CD4-positive, alpha-beta T cell treated with Interferon alpha-2 for 1 hour (primary cell): Measurements from ENCODE around the gene DLK2.
A peak's percentile ranks its signal among the peaks of the same experiment; 100 is the strongest.
"Not testable (repeated sequence)": the region's sequence is repeated elsewhere in the genome, so short reads cannot be mapped to it uniquely, and the experiment has no call there.

Experiments used
- DNase-seq, 2 donors: peaks; one replicate each; pipeline ENCODE4 v3.0.0-alpha.2; 2020 to 2022

The DLK2 gene

DNA sequence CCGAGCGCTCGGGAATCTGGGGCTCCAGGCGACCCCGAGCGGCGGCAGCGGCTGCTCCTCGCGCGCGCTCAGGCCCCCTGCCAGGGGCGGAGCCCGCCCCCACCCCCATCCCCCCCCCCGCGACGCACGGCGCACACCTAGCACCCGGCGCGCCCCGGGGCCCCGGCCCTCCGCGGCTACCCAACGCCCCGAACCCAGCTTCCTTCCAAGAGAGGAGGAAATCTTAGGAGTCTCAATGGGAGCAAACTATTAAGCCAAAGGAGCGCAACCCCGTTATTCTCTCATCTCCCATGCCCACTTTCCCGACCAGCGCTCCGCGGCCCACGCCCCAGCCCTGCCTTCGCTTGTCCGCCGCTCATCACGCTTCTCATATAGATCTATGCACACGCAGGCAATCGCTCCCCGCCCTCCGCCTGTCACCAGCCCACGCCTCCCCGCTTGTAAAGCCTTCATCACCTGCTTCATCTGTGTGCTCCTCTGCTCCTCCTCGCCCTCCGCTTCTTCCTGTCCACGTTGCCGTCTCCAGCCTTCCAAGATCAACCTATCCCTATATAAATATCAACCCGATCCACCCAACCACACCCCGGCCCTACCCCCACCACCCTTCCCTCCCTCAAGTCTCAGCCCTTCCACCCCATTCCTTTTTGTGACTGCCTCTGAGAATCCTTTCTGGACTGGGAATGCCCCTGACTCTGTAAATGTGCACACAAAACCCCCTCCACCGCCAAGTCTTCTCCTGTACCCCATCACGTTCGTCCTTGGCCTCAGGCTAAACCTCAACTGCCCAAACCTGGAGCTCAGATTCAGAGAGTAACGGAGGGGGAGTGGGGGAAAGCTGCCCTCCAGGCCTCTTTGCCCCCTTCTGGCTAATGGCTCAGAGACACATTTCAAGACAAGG, at the start of gene DLK2:
DLK2 (minus strand) TSS at position 18 of the 898 bp plus-strand sequence. CDS start 723 bp downstream, outside the sequence.
- peak; percentile 22 to 51 for DNase-seq

DNA sequence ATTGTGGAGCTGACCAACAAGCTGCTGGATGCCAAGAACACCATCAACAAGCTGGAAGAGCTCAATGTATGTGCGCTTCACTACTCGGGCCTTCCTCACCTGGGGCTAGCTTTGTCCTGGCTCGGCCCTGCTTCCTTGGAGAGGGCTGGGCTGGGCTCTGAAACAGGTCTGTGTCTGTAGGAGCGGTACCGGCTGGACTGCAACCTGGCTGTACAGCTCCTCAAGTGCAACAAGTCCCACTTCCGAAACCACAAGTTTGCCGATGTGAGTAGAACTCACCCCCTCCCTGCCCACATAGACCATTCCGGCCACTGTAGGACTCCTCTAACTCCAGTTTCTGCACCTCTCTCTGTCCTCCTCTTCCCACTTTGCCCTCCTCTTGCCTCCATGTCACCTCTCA, 48.1 kb upstream of the DLK2 start:
- DNase-seq, result no peak

GRCh38 chr6:43502666-43503065, 47.3 kb upstream of the DLK2 start:
- no peak for DNase-seq

DNA sequence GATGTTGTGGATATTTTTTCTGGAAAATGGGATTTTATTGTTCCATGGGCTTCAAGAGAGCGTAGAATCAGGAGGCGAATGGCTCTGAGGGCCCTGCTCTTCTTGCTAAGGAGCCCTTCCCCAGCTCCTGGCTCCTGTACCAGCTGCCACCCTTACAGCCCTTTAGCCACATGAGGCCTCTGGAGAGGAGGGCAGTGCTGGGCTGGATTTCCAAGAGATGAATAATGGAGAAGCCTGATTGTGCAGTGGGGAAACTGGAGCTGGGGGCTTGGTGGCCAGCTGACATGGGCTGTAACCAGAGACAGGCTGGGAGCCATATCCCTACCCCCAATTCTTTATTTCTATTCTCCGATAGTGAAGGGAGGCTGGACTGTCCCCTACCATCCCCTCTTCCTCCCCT, 45.6 kb upstream of the DLK2 start:
- DNase-seq, result no peak

- DNase-seq, result no peak
These were observed 43.9 kb upstream of the DLK2 start for GRCh38 chr6:43499028-43499815.

DNA sequence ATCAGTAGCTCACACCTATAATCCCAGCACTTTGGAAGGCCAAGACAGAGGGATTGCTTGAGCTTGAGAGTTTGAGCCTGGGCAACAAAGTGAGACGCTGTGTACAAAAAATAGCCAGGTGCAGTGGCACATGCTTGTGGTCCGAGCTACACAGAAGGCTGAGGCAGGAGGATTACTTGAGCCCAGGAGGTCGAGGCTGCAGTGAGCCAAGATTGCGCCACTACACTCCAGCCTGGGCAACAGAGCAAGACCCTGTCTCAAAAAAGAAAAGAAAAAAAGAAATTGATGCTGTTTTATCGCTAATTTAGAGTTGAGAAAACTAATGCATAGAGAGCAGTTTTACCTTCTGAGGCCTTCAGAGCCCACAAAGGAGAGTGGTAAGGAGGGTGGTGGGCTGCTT, 42.9 kb upstream of the DLK2 start:
- not testable (repeated sequence) for DNase-seq

GRCh38 chr6:43497689-43498088, 42.3 kb upstream of the DLK2 start:
- no peak for DNase-seq

GRCh38 chr6:43497129-43497396, 41.7 kb upstream of the DLK2 start:
- no peak for DNase-seq

DNA sequence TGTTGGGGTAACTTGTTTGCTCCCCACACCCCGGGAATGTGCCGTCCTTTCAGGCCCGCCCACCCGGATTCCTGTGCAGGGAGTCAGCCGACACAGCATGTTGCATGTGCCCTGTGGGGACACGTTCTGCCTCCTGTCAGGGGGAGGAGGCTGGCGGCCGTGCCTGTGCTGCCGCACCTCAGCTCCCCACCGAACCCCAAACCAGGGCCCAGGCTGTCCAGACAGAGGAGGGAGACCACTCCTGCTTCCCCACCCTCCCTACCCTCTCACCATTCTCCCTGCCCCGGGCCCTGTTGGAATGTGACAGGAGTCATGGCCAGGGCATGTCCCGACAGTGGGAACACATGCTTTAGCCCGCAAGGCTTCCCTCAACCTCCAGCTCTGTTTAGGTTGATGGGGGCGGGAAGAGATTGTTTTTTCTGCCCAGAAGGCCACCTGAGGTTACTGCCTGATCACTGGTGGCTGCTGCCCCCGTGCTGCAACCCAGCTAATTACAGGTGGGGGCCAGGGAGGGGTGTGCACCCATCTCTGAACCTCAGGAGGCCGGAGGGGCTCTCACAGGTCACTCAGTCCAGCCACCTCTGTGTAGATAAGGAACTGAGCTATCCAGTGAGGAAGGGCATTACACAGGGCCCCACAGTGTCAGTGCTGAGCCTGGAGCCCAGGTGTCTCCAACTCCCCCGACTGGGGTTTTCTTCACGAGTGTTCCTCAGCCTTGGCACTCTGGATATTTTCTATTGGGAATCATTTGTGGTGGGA, 41.2 kb upstream of the DLK2 start:
- peak in 1 of 2 donors; percentile 39 for DNase-seq

DNA sequence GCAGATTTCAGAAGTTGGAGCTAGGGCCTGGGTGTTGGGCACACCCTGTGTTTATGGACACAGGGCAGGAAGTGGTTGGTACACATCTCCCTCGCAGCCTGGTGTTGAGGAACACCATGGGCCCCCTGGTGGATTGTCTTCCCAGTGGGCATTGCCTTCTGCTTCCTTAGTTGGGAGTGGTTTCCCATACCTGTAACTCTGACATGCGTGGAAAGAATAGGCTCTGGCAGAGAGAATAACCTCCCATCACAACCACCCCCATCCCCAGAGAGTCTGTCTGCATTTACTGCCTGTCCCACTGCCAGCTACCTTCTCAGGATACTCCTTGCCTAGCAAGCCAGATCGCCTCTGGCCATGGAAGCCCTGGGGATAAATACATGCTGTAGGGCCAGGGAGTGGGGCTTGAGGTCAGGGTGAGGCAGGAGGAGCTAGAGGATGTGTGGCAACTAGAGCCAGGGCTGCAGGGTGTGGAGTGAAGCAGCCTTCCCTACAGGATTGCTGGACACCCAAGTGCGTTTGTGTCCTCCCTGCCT, 40.1 kb upstream of the DLK2 start:
- peak in 1 of 2 donors; percentile 50 for DNase-seq

DNA sequence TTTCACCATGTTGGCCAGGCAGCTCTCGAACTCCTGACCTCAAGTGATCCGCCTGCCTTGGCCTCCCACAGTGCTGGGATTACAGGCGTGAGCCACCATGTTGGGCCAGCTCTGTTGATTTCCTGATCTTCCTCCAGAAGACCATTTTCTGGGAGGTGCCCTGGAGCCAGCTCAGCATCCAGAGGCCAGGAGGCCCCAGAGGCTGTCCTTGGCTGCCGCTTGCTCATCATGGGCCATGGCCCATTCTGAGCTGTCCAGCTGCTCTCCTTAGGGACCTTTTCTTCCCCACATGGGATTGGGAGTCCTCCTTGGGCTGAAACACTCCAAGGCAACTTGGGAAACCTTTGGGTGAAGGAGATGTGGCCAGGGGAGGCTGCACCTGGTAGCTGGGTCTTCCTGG, 39.4 kb upstream of the DLK2 start:
- no peak for DNase-seq

GRCh38 chr6:43494321-43494720, 39.0 kb upstream of the DLK2 start:
- no peak for DNase-seq

- no peak for DNase-seq
These were observed 38.5 kb upstream of the DLK2 start for GRCh38 chr6:43493833-43494232.

- DNase-seq, result no peak
These were observed 37.9 kb upstream of the DLK2 start for GRCh38 chr6:43493230-43493629.

DNA sequence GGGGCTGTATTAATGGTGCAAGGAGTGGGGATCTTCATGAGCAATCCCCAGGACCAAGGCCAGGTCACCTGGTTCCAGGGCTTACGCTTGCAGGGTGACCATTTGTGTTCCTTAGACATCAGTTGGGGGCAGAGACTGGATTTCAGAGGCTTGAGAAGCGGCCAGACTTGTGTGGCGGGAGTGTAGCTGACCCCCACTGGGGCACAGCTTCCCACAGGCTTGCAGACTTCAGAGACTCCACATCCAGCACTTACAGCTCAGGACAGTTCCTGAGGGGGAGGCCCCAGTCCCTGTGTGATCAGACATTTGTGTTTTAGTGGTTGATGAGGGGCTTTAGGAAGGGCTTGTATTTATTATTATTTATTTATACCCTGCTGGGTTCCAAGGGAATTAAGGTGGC, 37.3 kb upstream of the DLK2 start:
- DNase-seq, result no peak

GRCh38 chr6:43491750-43492661, 36.7 kb upstream of the DLK2 start:
- no peak for DNase-seq

GRCh38 chr6:43490523-43490939, 35.2 kb upstream of the DLK2 start:
- no peak for DNase-seq

GRCh38 chr6:43489277-43490072, 34.1 kb upstream of the DLK2 start:
- DNase-seq, result no peak

- no peak for DNase-seq
These were observed 33.4 kb upstream of the DLK2 start for GRCh38 chr6:43488667-43489276.

- DNase-seq, result no peak
These were observed 26.4 kb upstream of the DLK2 start for GRCh38 chr6:43481591-43482236.
